ENCODE measurements around the gene CASQ2. TPM values are rescaled to one million over a fixed set of nuclear protein-coding genes. Genes with fewer than 3 reads are reported as not detected.

CASQ2 gene
- total and polyA plus RNA-seq, 10 of the 15 experiments (the other 5 are each of a cell fraction or from before 2014, with no cell fraction given): not detected

DNA sequence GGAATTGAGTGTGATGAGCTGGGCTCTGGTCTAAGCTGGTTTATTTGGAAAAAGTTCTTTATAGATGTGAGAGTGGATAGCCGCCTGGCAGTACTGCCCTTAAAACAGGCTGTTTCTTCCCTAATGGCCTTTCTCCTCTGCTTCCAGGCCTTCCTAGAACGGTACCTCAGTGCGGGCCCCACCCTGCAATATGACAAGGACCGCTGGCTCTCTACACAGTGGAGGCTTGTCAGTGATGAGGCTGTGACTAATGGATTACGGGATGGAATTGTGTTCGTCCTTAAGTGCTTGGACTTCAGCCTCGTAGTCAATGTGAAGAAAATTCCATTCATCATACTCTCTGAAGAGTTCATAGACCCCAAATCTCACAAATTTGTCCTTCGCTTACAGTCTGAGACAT lies 77.5 kb downstream of the CASQ2 start:
- FAIRE-seq (no peak), DNase-seq (ENCODE audit: low read depth, low spot score) (no peak), ATAC-seq (no peak)
- WGBS (ENCODE audit: insufficient coverage, insufficient replicate concordance, low lambda C conversion rate, missing lambda C conversion rate): 87% methylated on average over 8 of the region's 8 CpGs
- no peaks in the 10 kb centered on the region for H3K4me1 ChIP-seq (ENCODE audit: control insufficient read depth, insufficient read depth, low read length)
- in situ Hi-C loops (cut with MboI): no loop called here
- H3K79me2 ChIP-seq (ENCODE audit: control insufficient read depth, insufficient read depth, low read length): no peaks in the 10 kb centered on the region
- POLR2A ChIA-PET: no interaction called here
- no peak overlapping the region for H3K4me2 ChIP-seq (ENCODE audit: control insufficient read depth, insufficient read depth)
- H3K27me3 ChIP-seq (replicated peaks in 1 of 2; ENCODE audit: control insufficient read depth in 2 of 2, insufficient read depth in 2 of 2, low read length in 1 of 2): no peaks in the 10 kb centered on the region
- peaks cover 0 to 5% of the 10 kb centered on the region in 2 experiments; a peak in 3 of 4 replicates for H3K36me3 ChIP-seq (ENCODE audit: control insufficient read depth in 2 of 2, insufficient read depth in 2 of 2, low read length in 1 of 2)
- SMC1A ChIA-PET (ENCODE audit: uncharacterized antibody, unreplicated experiment): no interaction called here
- BruUV-seq (replicated peaks): no TSS peak
- CTCF ChIA-PET: interaction anchor here (1.7 kb wide), 1 partner anchor 15 kb away, joined by 4 read pairs; no protein-coding TSS in a partner anchor
- H3K9me3 ChIP-seq (replicated peaks; ENCODE audit: control insufficient read depth, insufficient read depth, low read length): no peaks in the 10 kb centered on the region
- H4K20me1 ChIP-seq (ENCODE audit: control insufficient read depth, insufficient read depth): no peaks in the 10 kb centered on the region
- no peak overlapping the region for H3K9ac ChIP-seq (ENCODE audit: control insufficient read depth, insufficient read depth, low read length)
- RAD21 ChIA-PET (ENCODE audit: unreplicated experiment): no interaction called here
- intact Hi-C loops (cut with micrococcal nuclease; ENCODE audit: unreplicated experiment): no loop called here
- no peak overlapping the region for H3K4me3 ChIP-seq
- no peak overlapping the region for H2AFZ ChIP-seq (ENCODE audit: control insufficient read depth, low read depth, low read length)
- H3K27ac ChIP-seq (ENCODE audit: control insufficient read depth, insufficient read depth): no peak overlapping the region
- TF ChIP-seq, protein P1, sequence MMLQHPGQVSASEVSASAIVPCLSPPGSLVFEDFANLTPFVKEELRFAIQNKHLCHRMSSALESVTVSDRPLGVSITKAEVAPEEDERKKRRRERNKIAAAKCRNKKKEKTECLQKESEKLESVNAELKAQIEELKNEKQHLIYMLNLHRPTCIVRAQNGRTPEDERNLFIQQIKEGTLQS (IDR thresholded peaks at IDR 0.05; ENCODE audit: borderline replicate concordance, extremely low read depth, low read depth, low read length): no peak
- TF ChIP-seq CHD1 (IDR thresholded peaks at IDR 0.05; ENCODE audit: low read depth, low read length): no peak
- no peak for TF ChIP-seq TBL1XR1 (IDR thresholded peaks at IDR 0.05; ENCODE audit: low read depth, low read length)
- TF ChIP-seq SIN3A (IDR thresholded peaks at IDR 0.05; ENCODE audit: low read depth, low read length): no peak
- TF ChIP-seq, protein P2, sequence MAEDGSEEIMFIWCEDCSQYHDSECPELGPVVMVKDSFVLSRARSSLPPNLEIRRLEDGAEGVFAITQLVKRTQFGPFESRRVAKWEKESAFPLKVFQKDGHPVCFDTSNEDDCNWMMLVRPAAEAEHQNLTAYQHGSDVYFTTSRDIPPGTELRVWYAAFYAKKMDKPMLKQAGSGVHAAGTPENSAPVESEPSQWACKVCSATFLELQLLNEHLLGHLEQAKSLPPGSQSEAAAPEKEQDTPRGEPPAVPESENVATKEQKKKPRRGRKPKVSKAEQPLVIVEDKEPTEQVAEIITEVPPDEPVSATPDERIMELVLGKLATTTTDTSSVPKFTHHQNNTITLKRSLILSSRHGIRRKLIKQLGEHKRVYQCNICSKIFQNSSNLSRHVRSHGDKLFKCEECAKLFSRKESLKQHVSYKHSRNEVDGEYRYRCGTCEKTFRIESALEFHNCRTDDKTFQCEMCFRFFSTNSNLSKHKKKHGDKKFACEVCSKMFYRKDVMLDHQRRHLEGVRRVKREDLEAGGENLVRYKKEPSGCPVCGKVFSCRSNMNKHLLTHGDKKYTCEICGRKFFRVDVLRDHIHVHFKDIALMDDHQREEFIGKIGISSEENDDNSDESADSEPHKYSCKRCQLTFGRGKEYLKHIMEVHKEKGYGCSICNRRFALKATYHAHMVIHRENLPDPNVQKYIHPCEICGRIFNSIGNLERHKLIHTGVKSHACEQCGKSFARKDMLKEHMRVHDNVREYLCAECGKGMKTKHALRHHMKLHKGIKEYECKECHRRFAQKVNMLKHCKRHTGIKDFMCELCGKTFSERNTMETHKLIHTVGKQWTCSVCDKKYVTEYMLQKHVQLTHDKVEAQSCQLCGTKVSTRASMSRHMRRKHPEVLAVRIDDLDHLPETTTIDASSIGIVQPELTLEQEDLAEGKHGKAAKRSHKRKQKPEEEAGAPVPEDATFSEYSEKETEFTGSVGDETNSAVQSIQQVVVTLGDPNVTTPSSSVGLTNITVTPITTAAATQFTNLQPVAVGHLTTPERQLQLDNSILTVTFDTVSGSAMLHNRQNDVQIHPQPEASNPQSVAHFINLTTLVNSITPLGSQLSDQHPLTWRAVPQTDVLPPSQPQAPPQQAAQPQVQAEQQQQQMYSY (CRISPR knock-in tag; IDR thresholded peaks at IDR 0.05): no peak
- TF ChIP-seq, protein P3, sequence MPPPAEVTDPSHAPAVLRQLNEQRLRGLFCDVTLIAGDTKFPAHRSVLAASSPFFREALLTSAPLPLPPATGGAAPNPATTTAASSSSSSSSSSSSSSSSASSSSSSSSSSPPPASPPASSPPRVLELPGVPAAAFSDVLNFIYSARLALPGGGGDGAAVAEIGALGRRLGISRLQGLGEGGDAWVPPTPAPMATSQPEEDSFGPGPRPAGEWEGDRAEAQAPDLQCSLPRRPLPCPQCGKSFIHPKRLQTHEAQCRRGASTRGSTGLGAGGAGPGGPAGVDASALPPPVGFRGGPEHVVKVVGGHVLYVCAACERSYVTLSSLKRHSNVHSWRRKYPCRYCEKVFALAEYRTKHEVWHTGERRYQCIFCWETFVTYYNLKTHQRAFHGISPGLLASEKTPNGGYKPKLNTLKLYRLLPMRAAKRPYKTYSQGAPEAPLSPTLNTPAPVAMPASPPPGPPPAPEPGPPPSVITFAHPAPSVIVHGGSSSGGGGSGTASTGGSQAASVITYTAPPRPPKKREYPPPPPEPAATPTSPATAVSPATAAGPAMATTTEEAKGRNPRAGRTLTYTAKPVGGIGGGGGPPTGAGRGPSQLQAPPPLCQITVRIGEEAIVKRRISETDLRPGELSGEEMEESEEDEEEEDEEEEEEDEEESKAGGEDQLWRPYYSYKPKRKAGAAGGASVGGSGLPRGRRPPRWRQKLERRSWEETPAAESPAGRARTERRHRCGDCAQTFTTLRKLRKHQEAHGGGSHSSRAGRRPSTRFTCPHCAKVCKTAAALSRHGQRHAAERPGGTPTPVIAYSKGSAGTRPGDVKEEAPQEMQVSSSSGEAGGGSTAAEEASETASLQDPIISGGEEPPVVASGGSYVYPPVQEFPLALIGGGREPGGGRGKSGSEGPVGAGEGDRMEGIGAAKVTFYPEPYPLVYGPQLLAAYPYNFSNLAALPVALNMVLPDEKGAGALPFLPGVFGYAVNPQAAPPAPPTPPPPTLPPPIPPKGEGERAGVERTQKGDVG (CRISPR knock-in tag; IDR thresholded peaks at IDR 0.05): no peak
- no peak for TF ChIP-seq ZZZ3 (IDR thresholded peaks at IDR 0.05; ENCODE audit: control insufficient read depth, insufficient read length, low read depth)
- no peak for TF ChIP-seq SMAD5 (IDR thresholded peaks at IDR 0.05; ENCODE audit: low read depth)
- no peak for TF ChIP-seq RAD51 (IDR thresholded peaks at IDR 0.05)
- no peak for TF ChIP-seq POLR2A (IDR thresholded peaks at IDR 0.05; ENCODE audit: low read depth, low read length)
- TF ChIP-seq ESRRA (IDR thresholded peaks at IDR 0.05; ENCODE audit: low read length): no peak
- TF ChIP-seq, protein P4, sequence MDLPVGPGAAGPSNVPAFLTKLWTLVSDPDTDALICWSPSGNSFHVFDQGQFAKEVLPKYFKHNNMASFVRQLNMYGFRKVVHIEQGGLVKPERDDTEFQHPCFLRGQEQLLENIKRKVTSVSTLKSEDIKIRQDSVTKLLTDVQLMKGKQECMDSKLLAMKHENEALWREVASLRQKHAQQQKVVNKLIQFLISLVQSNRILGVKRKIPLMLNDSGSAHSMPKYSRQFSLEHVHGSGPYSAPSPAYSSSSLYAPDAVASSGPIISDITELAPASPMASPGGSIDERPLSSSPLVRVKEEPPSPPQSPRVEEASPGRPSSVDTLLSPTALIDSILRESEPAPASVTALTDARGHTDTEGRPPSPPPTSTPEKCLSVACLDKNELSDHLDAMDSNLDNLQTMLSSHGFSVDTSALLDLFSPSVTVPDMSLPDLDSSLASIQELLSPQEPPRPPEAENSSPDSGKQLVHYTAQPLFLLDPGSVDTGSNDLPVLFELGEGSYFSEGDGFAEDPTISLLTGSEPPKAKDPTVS (IDR thresholded peaks at IDR 0.05; ENCODE audit: low read depth, low read length): no peak
